Measurements from ENCODE around the gene FAM78A.
"Not testable (repeated sequence)": the region's sequence is repeated elsewhere in the genome, so short reads cannot be mapped to it uniquely, and the experiment has no call there.

The FAM78A gene

DNA sequence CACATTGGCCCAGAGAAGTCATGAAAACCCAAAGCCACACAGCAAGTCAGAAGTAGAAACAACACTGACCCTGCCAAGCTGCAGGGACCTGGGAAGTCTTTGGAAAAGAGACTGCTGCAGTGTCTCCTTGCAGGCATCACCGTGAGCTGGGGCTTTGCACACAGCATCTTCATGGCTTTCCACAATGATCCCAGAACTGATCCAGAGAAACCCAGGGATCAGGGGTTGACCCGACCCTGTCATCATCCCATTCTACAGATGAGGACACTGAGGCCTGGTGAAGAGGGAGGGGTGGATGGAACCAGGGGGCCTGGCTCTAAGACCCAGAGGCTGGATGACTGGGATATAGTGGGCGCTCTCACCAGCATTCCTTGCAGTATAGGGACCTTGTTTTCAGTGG is 4.3 kb upstream of the FAM78A start:
- FAIRE-seq, result no peak

DNA sequence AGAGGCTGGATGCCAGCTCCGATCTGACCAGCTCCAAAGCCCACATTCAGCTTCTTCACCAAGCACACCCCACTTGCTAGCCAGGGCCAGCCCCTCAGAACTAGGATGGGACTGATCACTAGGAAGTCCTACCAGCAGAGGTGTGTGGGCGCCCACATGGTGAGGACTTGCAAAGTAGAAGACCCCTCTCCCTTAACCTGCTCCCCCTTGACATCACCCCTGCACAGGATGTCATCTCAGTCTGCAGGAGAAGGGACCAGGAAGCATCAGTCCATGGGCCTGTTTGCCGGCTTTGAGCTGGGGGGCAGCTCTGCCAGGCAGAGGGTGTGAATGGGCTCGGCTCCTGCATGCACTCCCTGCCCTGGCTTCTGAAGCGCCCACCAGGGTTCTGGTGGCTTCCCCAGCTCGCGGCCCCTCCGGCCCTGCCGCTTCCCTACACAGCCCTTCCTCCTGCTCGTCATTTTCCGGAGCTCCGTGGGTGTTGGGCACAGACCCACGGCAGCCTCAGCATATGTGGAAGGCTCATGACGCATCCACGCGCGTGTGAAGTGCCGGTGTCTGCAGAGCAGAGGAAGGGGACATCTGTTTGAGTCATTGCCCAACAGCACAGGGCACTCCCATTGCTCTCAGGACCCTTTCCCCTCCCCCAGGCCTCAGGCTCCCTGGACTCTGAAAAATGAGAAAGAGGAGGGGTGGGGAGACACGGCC is 3.7 kb upstream of the FAM78A start:
- FAIRE-seq, result no peak

- no peak for FAIRE-seq
Measured at GRCh38 chr9:131279196-131279862, 3.0 kb upstream of the FAM78A start.

DNA sequence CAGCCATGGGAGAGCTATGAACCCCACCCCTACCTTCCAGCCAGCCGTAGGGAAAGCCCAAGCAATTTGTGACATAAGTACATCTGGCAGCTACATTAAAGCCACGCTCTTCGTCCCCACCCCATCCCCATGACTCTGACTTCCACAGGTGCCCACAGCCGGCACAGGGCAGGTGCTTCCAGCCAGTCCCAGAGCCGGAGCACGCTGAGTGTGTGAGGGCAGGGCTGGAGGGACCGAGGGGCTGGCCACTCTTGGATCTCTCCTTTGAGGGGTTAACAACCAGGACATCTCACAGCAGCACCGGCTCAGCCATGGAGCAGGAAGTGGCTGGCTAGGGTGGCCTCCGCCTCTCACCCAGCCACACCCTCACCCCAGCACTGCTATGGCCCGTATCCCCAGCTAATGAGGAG is 2.4 kb upstream of the FAM78A start:
- no peak for FAIRE-seq

GRCh38 chr9:131277910-131278701 is 1.8 kb upstream of the FAM78A start:
- FAIRE-seq, result no peak

DNA sequence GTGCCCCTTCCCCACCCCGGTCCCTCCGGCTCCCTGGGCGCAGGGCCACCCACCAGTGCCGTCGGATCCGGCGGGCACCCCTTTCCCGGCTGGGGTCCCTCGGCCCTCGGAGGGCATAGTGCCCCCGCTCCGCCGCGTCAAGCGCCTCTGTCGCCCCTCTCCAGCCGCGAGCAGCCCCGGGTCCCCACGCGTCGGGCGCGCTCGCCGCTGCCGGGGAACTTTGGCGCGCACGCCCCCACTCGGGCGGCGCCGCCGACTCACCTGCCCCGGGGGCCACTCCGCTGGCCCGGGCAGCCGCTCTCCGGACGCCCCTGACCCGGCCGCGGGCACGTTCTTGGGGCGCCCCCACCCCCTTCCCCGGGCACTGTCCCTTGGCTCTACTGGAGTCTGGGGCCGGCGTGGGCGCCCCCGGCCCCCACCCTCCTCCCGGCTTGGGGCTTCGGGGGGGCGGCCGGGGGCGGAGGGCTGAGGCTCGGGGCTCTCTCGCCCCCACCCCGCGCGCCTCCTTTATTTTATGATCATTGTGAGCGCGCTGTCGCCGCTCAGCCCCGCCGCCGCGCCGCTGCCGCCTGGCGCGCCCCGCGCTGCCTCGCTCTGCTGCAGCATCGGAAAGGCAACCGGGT is 1.1 kb upstream of the FAM78A start:
- FAIRE-seq, result no peak

DNA sequence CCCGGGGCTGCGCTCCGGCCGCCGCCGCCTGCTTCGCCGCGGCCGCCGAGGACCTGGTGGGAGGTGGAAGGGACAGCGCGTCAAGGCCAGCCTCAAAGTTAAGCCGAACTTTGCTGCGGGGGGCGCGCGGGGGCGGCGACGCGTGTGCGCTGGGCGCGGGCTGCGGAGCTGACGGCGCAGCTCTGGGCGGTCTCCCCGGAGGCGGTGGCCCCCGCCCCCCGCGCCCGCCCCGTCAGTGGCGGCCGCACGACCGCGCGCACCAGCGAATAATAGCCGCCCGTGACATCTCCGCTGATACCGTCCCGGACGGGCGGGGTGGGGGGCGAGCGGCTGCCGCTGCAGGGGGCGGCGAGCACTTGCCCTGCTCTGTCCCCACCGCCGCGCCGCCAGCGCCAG is 579 bp upstream of the FAM78A start:
- FAIRE-seq, result no peak

DNA sequence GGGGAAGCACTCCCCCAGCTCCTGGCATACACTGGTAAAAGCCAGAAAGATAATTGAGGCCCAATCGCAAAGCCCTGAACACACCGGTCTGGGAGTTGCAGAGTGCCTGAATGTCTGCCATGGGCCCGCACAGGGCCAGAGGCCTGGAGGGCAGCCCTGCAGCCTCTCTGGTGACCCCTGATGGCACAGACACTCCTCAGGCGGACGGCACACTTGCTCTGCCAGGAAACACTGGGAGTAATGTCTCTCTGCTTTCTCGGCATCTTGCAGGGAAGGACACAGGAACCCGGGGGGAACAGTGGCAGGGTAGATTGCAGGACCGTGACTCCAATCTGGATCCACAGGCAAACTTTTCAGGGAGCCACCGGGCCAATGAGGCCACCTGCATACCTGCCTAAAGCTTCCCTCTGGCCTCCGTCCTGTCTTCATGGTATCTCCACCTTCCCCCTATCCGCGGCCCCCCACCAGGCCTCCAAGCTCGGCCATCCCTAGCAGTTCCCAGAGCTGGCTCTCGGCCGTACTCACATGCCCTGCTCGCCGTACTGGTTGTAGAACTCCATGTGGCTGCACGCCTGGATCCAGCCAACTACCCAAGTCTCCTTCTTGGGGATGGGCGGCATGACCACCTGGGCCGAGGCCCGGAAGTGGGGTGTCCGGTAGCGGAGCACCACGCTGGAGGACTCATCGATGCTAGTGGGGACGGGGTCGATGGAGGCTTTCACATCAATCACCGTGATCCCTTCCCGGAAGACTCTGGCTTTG is 797 bp downstream of the FAM78A start:
- FAIRE-seq, result no peak

DNA sequence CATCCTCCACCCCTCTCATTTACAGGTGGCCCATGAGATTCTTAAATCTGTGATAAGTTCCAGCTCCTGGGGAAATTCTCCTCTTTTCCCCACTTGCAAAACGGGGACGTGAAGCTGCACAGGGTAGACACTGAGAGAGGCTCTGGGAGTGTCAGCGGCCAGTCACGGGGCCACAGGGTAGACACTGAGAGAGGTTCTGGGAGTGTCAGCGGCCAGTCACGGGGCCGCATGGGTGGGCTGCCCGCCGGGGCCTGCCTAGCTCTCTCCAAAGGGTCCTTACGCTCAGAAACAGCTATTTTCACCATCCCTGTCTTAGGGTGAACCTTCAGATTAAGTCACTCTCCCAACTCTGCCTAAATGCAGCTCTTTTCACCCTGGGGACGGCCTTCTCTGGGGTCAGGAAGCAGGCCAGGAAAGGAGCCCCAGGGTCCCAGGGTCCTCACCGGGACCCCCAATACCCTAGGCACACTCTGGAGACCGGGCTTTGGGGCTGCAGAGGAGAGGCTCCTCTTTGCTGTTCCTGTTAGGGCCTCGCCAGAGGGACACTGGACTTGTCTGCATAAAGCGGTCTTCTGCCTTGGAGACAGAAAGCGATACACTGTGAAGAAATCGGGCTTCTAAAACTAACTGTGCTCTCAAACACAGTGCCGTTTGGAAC is 1.5 kb downstream of the FAM78A start:
- FAIRE-seq, result no peak

- FAIRE-seq, result no peak
Measured at GRCh38 chr9:131273856-131274673, 2.2 kb downstream of the FAM78A start.

- FAIRE-seq, result no peak
Measured at GRCh38 chr9:131273146-131273855, 3.0 kb downstream of the FAM78A start.

GRCh38 chr9:131272212-131272611 is 4.1 kb downstream of the FAM78A start:
- FAIRE-seq, result no peak

DNA sequence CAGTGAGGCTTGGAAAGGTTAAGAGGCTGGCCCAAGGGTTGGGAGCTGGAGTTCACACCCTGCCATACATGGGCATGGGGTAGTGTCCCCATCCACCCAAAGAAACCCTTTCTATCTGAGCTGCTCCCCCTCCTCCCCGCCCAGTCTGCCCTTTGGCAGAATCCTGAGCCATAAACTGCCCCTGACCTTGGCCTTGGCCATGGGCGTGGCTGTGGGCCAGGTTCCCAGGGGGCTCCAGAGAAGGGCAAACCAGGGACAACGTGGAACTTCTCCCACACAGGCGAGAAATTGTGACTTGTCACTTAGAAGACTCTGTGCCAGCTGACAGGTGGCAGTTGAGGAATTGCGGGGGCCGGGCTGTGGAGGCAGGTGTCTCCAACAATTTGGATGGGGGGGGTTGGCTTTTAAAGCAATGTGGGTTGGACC is 4.8 kb downstream of the FAM78A start:
- no peak for FAIRE-seq

DNA sequence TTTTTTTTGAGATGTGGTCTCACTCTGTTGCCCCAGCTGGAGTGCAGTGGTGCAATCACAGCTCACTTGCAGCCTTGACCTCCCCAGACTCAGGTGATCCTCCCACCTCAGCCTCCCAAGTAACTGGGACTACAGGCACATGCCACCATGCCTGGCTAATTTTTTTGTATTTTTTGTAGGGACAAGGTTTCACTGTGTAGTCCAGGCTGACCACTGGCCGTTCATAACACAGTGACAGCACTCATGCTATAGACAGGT is 5.4 kb downstream of the FAM78A start:
- FAIRE-seq, result not testable (repeated sequence)

DNA sequence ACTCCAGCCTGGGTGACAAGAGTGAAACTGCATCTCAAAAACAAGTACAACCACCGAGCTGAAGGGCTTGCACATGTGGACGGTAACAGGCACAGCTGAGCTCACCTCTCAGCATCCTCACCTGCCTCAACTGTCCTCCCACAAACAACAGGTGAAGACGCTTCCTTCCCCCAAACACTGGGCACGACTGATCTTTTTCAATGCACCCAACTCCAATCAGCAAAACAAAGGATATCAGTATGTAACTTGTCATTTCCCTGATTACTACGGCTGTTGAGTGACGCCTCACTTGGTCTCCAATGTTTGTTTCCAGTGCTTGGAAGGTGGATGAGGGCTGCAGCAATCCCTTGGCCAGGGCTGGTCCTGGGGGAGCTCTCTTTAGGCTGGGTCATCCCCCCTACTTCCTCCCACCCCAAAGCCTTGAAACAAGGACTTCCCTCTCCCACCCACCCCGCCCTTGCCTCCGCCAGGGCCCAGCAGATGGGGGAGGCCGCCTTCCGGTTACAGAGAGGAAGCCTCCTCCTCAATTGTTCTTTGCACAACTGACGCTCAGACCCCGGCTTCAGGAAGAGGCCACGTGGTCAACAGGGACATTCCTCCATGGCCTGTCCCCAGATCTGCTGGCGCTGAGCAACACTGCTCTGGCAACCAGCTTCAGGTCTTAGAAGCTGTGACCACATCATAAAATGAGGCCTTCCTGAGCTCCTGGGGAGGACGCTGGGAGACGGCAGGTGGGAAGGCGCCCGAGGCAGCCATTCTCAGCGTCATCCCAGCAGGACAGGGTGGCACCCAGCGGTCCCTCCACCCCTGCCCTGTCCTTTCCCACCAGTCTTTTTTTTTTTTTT is 5.9 kb downstream of the FAM78A start:
- no peak for FAIRE-seq

DNA sequence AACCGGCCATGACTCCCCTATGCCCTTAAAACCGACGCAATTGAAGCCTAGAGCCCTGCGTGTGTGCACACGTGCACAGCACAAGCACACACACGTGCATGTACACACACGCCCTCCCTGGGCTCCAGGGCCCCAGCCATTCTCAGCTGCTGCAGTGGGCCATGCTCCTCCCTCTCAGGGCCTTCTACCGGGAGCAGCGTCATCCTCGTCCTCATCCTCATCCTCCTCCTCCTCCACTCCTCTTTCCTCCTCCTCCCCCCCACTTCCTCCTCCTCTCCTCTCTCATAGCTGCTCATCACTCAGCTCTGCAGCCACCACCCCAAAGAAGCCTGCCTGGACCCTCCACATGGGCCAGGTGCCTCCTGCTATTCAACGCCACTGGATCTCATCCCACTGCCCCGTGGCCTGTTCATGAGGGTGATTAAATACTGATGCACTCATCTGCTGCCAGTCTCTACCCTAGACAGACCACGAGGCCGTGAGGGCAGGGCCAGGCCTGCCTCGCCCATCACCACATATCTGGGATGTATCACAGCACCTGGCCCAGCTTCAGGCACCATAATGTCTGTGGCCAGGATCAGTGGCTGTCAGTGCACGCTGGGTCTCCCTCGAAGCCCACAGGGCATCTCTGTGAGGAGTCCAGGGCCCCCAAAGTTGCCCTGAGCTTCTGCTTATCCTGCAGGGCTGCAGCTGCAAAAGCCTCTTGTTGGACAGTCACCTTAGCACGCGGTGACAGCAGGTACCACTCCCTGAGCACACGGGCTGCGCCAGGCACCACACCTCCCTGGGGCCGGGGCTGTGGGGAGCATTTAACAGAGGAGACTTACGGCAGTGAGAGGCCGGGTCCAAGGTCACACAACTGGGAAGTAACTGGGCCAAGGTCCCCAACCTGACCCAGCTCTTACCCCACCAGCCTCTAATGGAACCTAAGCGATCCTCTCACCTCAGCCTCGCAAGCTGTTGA is 9.8 kb downstream of the FAM78A start:
- no peak for FAIRE-seq

GRCh38 chr9:131264231-131264630 is 12.1 kb downstream of the FAM78A start:
- FAIRE-seq, result no peak

GRCh38 chr9:131263701-131264100 is 12.6 kb downstream of the FAM78A start:
- FAIRE-seq, result no peak

DNA sequence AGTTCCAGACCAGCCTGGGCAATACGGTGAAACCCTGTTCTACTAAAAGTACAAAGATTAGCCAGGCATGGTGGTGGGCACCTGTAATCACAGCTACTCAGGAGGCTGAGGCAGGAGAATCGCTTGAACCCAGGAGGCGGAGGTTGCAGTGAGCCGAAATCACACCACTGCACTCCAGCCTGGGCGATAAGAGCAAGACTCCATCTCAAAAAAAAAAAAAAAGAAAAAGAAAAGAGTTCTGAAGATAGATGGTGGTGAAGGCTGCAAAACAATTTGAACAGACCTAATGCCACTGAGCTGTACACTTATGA is 13.3 kb downstream of the FAM78A start:
- FAIRE-seq, result not testable (repeated sequence)
